HEK293T (cell line): Measurements from ENCODE around the gene ANKRD44.

Experiments
- CTCF ChIA-PET: fragments of 350-600 bp; formaldehyde crosslinking; extraction: SDS; loops from one replicate; lab custom pipeline; 2021; ENCODE audit warnings: antibody characterized with exemption, inconsistent platforms; lab: Yijun Ruan, JAX
- POLR2A ChIA-PET: fragments of 350-600 bp; formaldehyde crosslinking; extraction: SDS; loops from one replicate; lab custom pipeline; 2020; ENCODE audit warnings: antibody characterized with exemption, inconsistent platforms; lab: Yijun Ruan, JAX
- DNase-seq: peaks from one replicate; pipeline ENCODE4 v3.0.0; 2012; ENCODE audit warnings: mixed read lengths; ENCODE audit errors: extremely low spot score
- ARNT ChIP-seq: fragments of 450-650 bp; IDR thresholded peaks from 2 replicates; pipeline ENCODE4 v1.6.1; 2017; ENCODE audit warnings: mild to moderate bottlenecking
- BHLHE40 ChIP-seq: fragments of 450-650 bp; IDR thresholded peaks from 2 replicates; pipeline ENCODE4 v1.6.1; 2016; ENCODE audit warnings: mild to moderate bottlenecking, moderate library complexity, borderline replicate concordance
- CTBP1 ChIP-seq: fragments of 450-650 bp; IDR thresholded peaks from 2 replicates; pipeline ENCODE4 v1.6.1; 2016; ENCODE audit warnings: borderline replicate concordance
- ELF4 ChIP-seq: fragments of 450-650 bp; IDR thresholded peaks from 2 replicates; pipeline ENCODE4 v1.6.1; 2017; ENCODE audit warnings: antibody characterized with exemption
- FOXA1 ChIP-seq: fragments of 450-650 bp; IDR thresholded peaks from 2 replicates; pipeline ENCODE4 v1.6.1; 2016; ENCODE audit warnings: mild to moderate bottlenecking
- FOXK2 ChIP-seq: fragments of 450-650 bp; IDR thresholded peaks from 2 replicates; pipeline ENCODE4 v1.6.1; 2016; ENCODE audit warnings: mild to moderate bottlenecking
- FOXM1 ChIP-seq: fragments of 450-650 bp; IDR thresholded peaks from 2 replicates; pipeline ENCODE4 v1.6.1; 2017; ENCODE audit warnings: mild to moderate bottlenecking, borderline replicate concordance
- HDGF ChIP-seq: fragments of 450-650 bp; IDR thresholded peaks from 2 replicates; pipeline ENCODE4 v1.6.1; 2017; ENCODE audit warnings: antibody characterized with exemption, borderline replicate concordance
- L3MBTL2 ChIP-seq: fragments of 450-650 bp; conservative IDR thresholded peaks from 2 replicates; pipeline ENCODE4 v1.6.1; 2016; ENCODE audit warnings: mild to moderate bottlenecking
- LEF1 ChIP-seq: fragments of 450-650 bp; IDR thresholded peaks from 2 replicates; pipeline ENCODE4 v1.6.1; 2017; ENCODE audit warnings: mild to moderate bottlenecking, borderline replicate concordance
- NFRKB ChIP-seq: fragments of 450-650 bp; IDR thresholded peaks from 2 replicates; pipeline ENCODE4 v1.6.1; 2016; ENCODE audit warnings: mild to moderate bottlenecking, moderate library complexity
- SP1 ChIP-seq: fragments of 450-650 bp; IDR thresholded peaks from 2 replicates; pipeline ENCODE4 v1.6.1; 2017
- SUZ12 ChIP-seq: fragments of 450-650 bp; IDR thresholded peaks from 2 replicates; pipeline ENCODE4 v1.6.1; 2016; ENCODE audit warnings: mild to moderate bottlenecking
- TARDBP ChIP-seq: fragments of 450-650 bp; IDR thresholded peaks from 2 replicates; pipeline ENCODE4 v1.6.1; 2016
- ZNF384 ChIP-seq: fragments of 450-650 bp; IDR thresholded peaks from 2 replicates; pipeline ENCODE4 v1.6.1; 2016
- TF ChIP-seq, protein P1 (sequence below): fragments of 450-650 bp; IDR thresholded peaks from 2 replicates; pipeline ENCODE4 v1.6.1; 2016

The ANKRD44 gene

DNA sequence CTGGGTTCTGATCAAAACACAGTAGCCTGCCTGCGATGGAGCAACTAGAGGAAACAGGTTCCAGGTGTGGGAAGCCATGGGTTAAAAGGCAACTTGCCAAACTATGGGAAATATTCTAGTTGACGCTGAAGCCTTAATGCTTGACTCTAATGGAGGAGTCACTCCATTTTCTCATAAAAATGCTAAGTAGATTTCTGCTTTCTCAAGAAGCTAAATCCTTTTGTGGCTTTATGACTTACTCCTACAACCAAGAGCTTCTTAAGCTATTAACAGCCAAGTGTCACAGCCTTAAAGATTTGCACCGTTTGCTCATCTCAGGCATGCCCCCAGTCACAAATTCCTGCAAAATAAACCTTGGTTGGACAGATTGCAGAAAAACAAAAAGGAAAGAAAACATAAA, 25.2 kb downstream of the ANKRD44 start:
- ChIA-PET POLR2A (no interaction called here), CTCF (no interaction called here)
- DNase-seq = no peak
- TF ChIP-seq HDGF = no peak
- no peak for TF ChIP-seq ELF4

DNA sequence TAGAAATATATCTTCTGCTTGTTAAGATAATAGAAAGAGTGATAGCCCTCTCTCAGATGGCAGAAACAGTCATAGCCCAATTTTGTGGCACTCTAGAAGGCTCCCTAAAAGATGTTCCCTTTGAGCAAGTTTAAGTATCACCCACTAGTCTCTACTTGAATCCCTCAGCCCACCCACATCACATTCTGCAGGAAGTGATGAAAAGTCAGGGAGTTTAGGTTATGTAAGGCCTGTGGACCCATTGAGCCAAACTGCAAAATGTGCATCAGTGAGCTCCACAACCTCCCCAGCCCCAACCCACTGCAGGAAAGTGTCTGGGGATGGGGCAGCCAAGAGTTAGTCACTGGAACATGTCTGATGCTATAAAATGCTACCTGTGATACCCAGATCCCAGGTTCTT, 25.6 kb downstream of the ANKRD44 start:
- ChIA-PET POLR2A (no interaction called here), CTCF (no interaction called here)
- TF ChIP-seq NFRKB (no peak), ELF4 (no peak), FOXM1 (no peak), ARNT (no peak), FOXK2 (no peak), ZNF384 (no peak), LEF1 (no peak), SUZ12 (no peak), TARDBP (no peak), HDGF (no peak), FOXA1 (no peak), BHLHE40 (no peak), CTBP1 (no peak), SP1 (no peak), L3MBTL2 (no peak)
- TF ChIP-seq, protein P1, sequence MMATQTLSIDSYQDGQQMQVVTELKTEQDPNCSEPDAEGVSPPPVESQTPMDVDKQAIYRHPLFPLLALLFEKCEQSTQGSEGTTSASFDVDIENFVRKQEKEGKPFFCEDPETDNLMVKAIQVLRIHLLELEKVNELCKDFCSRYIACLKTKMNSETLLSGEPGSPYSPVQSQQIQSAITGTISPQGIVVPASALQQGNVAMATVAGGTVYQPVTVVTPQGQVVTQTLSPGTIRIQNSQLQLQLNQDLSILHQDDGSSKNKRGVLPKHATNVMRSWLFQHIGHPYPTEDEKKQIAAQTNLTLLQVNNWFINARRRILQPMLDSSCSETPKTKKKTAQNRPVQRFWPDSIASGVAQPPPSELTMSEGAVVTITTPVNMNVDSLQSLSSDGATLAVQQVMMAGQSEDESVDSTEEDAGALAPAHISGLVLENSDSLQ = no peak
- DNase-seq = no peak

DNA sequence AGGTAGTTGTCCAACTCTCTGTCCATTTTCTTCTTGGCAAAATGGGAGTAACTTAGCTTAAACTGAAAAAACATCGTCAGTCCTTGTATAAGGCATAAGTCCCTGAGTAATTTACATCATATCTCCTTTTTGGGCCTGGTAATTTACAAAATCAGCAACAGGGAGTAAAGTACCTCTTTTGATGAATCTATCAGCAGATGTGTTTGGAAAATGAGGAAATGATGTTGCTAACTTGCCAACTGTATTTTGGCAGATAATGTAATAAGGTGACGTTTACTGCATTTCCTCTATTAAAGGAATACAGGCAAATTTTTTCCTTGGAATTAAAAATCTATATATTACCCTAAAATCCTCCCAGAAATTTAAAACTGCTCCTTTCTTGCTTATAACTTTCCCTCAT, 29.2 kb downstream of the ANKRD44 start:
- no peak for TF ChIP-seq FOXK2
- no peak for TF ChIP-seq CTBP1
- TF ChIP-seq ARNT = no peak
- no peak for TF ChIP-seq HDGF
- TF ChIP-seq LEF1 = no peak
- no peak for TF ChIP-seq SUZ12
- no peak for TF ChIP-seq TARDBP
- no peak for TF ChIP-seq FOXA1
- POLR2A ChIA-PET = no interaction called here
- CTCF ChIA-PET = no interaction called here

DNA sequence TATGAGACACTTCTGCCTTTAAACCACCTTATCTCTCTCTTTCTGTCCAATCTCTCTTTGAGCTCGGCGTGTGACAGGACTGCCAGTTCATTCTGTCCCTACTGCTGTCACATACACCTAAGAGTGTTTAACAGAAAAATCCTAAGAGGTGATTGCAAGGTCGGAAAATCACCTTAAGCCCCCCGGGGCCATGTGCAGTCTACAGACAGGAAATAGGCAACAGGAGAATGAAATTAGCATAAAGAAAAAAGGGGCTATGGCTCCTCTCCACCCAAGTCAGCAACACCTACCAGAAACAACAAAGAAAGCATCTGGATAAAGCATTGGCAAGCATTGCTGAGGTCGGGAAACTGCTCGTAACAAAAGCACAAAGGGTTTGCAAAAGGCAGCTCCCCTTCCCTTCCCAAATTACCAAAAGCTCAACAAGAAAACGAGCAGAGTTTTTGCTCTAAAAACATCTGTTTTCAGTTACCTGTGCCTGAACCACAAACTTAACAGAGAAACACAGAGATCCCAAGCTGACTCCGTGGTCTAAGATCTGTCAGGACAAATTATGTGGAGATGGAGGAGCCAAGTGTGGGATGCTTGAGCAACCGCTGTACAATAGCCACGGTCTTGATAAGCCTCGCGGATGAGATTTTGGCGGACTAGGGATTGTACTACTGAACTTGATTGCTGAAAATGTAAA, 30.4 kb downstream of the ANKRD44 start:
- CTCF ChIA-PET = no interaction called here
- no peak for DNase-seq
- TF ChIP-seq, protein P1 = no peak
- TF ChIP-seq ARNT (no peak), FOXA1 (no peak), NFRKB (no peak), LEF1 (no peak), FOXK2 (no peak), L3MBTL2 (no peak), BHLHE40 (no peak), TARDBP (no peak)
- POLR2A ChIA-PET = no interaction called here

More for the DNA sequence above, 29.2 kb downstream of the ANKRD44 start:
- no peak for DNase-seq

DNA sequence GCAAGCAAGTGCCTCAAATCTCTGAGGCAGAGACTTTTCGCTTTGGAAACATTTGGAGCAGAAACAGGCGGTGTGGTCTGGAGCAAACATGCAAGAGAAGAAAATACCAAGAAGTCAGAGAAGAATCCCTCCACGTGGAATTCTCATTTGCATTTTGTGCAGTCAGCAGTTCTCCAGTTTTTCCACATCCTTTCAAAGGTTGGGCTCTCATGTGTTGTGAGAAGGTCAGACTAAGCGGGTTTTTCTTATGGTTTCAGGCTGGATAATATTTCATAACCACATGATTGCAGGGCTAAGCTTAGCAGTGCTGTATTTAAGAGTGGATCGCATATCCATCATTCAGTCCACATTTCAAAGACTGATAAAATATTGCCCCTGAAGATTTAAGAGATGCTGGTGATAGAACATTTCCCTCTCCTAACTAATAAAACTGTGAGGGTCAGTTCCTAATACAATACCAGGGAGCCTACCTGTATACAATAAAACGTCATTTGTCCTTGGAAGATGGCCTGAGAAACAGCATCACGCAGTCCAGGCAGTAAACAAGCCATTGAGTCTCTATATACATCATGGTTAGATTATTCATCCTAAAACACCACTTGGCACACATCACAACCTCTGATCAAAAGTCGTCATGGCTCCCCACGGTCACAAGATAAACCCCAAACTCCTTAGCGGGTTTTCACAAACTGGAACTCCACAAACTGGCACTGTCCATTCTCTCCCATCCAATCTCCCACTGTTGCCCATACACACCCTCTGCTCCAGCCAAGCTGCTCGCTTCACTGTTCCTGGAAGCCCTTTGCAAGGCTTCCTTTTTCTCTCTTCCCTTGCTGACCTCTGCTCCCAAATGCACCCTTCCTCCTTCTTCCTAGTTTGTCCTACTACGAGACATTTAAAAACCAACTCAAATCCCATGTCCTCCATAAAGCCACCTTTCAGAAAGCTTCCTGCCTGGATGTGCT, 31.5 kb downstream of the ANKRD44 start:
- POLR2A ChIA-PET = no interaction called here
- CTCF ChIA-PET = no interaction called here
- DNase-seq = no peak
- TF ChIP-seq FOXM1 (no peak), ARNT (no peak), SUZ12 (no peak), TARDBP (no peak), L3MBTL2 (no peak), ZNF384 (no peak), CTBP1 (no peak), NFRKB (no peak), HDGF (no peak), BHLHE40 (no peak), LEF1 (no peak), FOXA1 (no peak)
- TF ChIP-seq, protein P1 = no peak

DNA sequence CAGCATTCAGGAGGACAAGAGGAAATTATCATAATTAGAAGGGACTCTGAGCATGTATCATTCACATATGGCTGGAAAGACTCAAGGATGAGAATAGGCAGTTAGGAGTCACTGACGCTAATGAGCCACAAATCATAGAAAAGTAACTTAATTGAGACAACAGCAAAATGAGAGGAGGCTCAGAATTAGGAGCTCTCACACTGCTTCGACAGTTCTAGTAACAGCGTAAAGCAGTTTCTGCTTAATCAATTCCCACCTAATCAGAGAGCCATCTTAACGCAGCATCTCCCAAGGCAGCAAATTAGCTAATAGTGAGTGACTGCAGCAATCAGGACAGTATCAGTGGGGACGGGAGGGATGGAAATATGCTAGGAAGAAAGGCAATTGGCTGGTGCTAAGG, 32.8 kb downstream of the ANKRD44 start:
- POLR2A ChIA-PET = no interaction called here
- no peak for TF ChIP-seq NFRKB
- no peak for TF ChIP-seq ARNT
- DNase-seq = no peak
- CTCF ChIA-PET = interaction anchor here (0.9 kb wide), 1 partner anchor 10 kb away, joined by 3 read pairs; no protein-coding TSS in a partner anchor
